GM21619 (cell line): ENCODE data around the gene DNAJC24.
A peak's percentile ranks its signal among the peaks of the same experiment; 100 is the strongest.

Source experiments
- ATAC-seq: cut with Tn5 transposase; IDR thresholded peaks from one replicate; pipeline ENCODE4 v1.9.1; 2021; ENCODE audit not compliant: unreplicated experiment

Gene DNAJC24

DNA sequence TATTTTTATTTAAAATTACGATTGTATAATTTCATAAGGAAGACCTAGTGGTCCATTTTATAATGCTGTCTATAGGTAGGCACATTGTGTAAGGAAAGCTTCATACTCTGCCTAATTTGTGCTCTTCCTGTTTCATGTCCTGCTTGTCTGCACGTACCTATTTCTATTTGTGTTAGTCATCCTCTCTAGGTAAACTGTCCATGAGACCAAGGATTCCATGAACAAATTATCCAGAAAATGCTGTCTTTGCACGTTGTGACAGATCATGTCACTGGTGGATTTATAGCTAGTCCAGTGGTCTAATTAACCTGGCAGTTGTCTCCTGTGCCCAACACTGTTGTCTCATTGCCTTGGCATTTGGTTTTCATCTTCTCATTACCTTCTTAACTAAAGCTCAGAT lies 44.7 kb downstream of the DNAJC24 start:
- no peak for ATAC-seq

- ATAC-seq, result no peak
Measured at GRCh38 chr11:31415435-31415834, 45.8 kb downstream of the DNAJC24 start.

DNA sequence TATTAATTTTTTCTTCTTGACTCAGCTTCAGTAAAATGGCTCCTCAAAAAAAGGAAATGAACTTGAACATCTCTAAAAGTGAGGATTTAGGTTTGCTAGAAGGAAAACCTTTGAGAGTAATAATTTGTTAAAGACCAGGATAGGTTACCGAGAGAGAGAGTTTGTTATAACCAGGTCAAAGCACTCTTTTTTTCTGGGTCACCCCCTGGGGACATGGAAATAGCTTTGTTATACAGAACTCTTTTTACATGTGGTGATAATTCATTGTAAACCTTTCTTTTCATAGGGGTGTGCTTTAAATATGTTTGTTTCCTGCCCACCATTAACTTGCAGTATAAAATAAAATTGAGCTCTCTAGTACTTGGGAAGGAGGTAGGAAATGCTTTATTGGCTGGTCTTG lies 47.7 kb downstream of the DNAJC24 start:
- no peak for ATAC-seq

DNA sequence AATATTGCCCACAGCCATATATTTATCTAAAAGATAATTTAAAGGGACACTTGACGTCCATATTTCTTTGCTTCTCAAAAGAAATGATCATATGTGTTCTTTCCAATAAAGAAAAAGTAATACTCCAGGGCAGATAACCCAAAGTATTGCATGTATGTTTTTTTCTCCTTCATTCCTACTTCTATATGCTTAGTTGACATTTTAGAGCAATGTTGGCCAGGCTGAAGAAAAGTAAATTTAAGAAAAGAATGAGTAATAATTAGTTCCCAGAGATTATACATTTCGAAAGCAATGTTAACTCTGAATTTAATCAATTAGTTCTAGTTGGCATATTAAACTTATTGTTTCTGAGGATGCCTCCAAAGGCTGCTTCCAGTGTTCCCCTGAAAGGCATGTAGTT lies 48.2 kb downstream of the DNAJC24 start:
- no peak for ATAC-seq

DNA sequence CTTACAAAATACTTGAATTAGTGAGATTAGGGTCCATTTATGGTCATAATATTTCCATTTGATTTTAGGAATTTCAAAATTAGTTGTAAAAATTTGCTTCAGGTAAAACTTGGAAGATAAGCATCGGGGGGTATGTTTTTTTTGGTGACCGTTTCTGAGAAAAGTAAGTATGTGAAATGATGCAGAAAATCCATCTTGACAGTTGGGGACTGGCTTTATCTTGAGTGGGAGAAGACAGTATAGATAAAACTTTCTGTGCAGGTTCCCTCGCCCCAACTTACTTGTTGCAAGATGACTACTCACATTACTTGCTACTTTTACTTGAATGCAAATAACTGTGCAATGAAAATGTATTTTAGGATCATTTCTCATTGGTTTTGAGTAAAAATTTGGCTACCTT lies 49.5 kb downstream of the DNAJC24 start:
- no peak for ATAC-seq

DNA sequence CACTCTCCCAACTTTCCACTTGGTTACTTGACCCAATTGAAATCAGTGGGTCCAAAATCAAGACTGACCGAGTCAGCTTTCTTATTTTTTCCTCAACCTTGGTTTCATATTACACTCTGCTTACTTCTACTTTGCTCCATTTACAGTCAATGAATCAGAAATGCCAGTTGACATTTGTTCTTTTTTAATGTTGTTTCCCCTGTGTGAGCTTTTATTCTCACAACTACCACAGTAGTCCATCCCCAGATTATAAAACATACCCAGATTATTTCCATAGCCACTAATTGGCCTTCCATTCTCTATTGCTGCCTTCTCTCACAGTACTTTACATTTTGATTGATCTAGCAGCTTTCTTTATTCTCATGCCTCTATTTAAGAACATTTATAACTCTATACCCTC lies 50.0 kb downstream of the DNAJC24 start:
- ATAC-seq, result no peak

- ATAC-seq, result no peak
Measured at GRCh38 chr11:31421820-31422219, 52.2 kb downstream of the DNAJC24 start.

GRCh38 chr11:31422703-31423102 lies 53.0 kb downstream of the DNAJC24 start:
- ATAC-seq, result no peak

DNA sequence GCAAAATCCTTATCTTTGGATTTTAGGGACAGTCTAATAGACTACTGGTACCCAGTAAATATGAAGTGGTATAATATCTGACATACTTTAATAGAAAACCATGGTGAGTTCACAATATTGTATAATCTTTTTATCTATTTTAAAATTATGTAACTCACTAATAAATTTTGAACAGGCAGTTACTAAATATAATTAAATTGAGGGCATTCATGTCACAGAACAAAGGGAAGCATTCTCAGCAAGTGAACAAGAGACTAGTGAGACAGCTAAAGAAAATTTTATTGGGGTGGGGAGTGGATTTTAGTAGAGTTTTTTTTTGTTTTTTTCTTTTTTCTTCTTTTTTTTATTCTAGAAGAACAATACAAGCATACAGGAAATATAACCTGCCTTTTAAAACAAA lies 55.0 kb downstream of the DNAJC24 start:
- no peak for ATAC-seq

DNA sequence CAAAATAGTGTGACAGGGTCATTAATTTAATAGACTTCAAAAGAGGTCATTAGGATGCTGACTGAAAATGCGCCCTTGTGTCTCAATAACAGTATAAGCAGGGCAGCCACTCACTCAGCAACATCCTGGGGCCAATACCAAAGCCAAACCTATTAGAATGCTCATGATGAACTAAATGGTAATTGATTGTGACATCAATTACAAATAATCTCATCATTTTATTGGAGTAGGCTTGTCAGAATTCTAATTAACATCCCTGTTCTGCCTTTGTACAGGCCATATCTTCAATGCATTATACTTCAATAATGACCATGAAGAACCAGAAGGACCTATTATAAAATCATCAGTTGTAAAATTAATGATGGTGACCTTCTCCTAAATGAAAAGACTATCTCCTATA lies 64.2 kb downstream of the DNAJC24 start:
- ATAC-seq, result no peak

GRCh38 chr11:31437742-31438435 lies 68.2 kb downstream of the DNAJC24 start:
- ATAC-seq, result no peak

- no peak for ATAC-seq
Measured at GRCh38 chr11:31441296-31441695, 71.6 kb downstream of the DNAJC24 start.

- ATAC-seq, result no peak
Measured at GRCh38 chr11:31442086-31442485, 72.4 kb downstream of the DNAJC24 start.

- ATAC-seq, result peak; percentile 47
Measured at GRCh38 chr11:31443802-31444201, 74.1 kb downstream of the DNAJC24 start.

DNA sequence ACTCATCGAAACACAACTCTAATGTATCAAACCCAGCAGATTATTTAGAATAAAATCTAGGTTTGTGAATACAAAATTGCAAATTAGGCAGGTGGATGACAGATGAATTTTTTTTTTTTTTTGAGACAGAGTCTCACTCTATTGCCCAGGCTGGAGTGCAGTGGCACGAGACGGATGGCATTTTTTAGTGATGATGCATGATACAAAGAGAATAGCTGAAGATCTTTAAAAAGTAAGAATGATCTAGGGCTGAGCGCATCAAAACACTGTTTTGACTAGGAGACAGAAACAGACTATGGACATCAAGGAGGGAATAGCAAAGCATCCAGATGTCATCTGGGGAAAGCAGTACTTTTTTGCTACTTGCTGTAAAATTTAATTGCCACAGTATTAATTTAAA lies 76.0 kb downstream of the DNAJC24 start:
- no peak for ATAC-seq

GRCh38 chr11:31449040-31449439 lies 79.4 kb downstream of the DNAJC24 start:
- no peak for ATAC-seq

- ATAC-seq, result no peak
Measured at GRCh38 chr11:31450841-31451240, 81.2 kb downstream of the DNAJC24 start.

GRCh38 chr11:31455177-31455576 lies 85.5 kb downstream of the DNAJC24 start:
- ATAC-seq, result no peak

DNA sequence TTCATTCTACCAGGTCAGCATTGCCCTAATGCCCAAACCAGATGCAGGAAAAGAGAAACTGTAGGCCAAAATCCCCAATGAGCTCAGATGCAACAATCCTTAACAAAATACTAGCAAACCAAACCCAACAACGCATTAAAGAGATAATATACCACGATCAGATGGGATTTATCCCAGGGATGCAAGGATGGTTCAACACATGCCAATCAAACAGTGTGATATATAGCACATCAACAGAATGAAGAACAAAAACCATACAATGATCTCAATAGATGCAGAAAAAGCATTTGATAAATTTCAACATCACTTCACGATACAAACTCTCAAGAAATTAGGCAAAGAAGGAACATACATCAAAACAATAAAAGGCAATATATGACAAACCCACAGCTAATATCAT lies 94.8 kb downstream of the DNAJC24 start:
- no peak for ATAC-seq

GRCh38 chr11:31474083-31474482 lies 104.4 kb downstream of the DNAJC24 start:
- no peak for ATAC-seq

DNA sequence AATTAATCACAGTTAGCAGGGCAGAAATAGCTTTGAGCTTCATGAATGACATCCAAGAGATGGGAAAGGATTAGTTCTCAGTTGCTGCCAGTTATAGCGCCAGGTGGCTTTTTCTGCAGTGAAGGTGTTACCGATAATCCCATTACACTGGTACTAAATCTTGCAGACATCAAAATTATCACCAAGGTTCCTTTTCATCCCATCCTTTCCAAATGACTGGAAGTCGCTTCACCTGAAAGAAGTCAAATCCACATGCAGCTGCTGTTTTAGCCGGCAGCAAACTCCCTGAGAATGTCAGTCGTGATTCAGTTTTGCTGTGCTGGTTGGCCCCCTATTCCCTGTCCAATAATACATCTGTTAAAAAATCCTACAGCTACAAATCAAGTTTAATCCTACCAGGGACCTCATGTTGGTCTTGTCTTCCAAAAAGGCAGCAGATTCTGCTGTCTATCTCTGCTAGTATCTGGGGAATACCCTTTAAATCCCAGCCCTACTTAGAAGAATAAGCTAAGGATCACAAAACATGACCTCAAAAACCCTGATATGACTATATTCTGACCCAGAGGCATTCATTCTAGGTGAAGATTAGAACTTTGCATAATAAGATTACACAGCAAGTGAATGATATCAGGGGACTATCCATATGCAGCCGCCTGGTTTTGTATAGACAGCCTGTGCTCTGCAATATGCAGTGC lies 108.0 kb downstream of the DNAJC24 start:
- no peak for ATAC-seq

GRCh38 chr11:31478223-31478590 lies 108.5 kb downstream of the DNAJC24 start:
- ATAC-seq, result no peak

DNA sequence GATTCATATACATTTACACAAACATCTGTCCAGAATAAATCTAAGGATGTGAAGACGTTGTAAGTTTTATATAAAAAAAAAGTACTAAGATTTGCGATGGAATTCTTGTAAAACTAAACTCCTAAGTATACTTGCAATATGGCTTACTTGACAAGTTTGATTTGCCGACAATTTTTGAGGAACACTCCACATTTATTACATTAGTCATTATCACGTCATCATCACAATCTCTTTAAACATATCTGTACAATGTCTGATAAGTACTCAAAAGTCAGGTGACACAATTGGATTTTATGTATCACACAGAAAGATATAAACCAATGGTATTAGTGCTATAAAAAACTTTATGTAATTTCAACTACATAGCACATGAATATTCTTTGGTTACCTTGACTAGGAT lies 109.4 kb downstream of the DNAJC24 start:
- ATAC-seq, result no peak
